ENCODE measurements around the gene HAP1.
"Not testable (repeated sequence)": the region's sequence is repeated elsewhere in the genome, so short reads cannot be mapped to it uniquely, and the experiment has no call there.

HAP1 gene

DNA sequence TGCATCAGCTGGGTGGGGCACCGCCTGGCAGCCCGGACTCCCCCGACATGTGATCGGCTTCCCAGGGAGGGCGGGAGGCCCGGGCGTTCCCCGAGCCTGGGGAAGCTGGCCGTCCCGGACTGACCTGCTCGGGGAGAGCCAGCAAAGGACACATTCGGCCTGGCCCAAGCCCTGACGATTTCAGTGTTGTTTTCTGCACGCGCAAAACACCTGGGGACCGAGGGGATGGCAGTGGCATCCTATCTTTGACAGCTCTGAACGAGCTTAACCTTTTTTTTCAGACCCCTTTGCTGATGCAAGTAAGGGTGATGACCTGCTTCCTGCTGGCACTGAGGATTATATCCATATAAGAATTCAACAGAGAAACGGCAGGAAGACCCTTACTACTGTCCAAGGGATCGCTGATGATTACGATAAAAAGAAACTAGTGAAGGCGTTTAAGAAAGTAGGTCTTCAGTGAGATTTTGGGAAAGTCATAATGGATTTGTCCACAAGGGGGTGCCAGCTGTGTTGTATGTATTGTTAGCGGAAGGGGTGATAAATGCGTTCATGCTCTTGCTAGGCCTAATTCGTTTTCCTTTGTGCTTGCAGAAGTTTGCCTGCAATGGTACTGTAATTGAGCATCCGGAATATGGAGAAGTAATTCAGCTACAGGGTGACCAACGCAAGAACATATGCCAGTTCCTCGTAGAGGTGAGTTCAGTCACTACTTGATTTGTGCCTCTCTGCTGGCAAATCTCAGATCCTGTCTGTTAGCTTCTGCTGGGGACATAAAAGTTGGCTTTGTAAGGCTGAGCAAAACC, 44.7 kb downstream of the HAP1 start:
- DNase-seq, result peak; percentile 18 to 76 (median 38)

DNA sequence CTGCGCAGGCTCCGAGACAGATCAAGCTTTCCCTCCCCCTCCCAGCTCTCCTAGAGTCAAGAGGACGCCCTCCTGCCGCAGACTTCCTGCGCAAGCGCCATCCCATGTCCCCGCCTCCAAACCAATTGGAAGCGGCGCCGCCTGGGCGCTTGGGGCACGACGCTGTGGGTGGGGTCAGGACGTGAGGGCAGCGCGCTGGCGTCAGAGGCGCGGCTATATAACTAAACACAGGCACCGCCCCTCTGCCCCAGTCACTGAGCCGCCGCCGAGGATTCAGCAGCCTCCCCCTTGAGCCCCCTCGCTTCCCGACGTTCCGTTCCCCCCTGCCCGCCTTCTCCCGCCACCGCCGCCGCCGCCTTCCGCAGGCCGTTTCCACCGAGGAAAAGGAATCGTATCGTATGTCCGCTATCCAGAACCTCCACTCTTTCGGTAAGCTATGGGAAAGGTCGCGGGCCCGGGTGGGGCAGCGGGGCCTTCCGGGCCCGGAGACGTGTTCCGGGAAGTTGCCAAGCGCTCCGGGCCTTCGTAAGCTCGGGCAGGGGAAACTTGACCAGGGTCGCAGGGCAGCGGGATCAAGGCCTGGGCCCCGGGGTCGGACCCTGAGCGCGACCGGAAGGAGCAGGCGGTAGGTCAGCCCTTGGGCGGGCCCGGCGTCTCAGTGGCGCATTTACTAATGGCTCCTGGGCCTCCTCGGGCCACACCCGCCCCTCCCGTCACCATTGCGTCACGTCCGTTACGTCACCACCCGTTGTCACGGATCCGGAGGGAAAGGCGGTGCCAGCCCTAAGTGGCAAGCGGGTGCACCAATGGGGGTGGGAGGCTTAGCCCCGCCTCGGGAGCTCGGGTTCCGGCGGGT, 45.6 kb downstream of the HAP1 start, which contains the start of gene EIF1:
Gene EIF1 (plus strand): TSS at position 245 of the 856 bp plus-strand sequence. CDS start 154 bp downstream, at position 399.
- peak; percentile 99 to 100 (median 99) for DNase-seq

DNA sequence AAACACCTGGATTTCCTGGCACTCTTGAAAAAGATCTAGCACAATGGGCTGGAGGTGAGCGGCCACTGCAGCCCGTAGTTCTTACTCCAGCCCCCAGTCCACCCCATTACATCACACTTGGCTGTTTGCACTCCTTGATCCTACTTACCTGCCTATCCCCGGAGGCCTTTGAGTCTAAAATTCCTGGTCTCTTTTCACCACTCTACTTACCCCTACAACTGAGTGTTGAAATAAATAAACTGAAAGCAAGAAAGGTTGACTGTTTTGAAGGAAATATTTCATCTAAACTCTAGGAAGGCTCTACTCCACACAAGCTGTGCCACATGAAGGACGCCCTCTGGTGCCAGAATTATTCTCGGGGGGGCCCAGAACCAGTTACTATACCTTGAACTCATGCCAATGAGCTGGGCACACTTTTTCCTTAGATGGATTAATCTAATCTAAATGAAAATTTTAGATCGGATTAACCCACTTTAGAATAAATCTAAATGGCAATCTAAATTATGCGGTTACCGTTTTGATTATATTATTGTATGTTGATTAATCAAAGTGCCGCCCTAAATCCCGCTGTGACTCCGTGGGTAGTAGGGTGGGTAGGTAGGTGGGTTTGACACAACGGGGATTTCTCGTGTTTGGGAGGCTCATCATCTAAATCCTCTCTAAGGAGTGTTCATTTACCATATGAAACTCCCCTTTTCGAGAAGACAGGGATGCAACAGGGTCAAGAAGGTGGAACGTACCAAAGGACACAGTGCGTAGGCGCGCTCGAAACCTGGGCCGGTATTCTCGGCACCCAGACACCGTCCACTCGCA, 46.4 kb downstream of the HAP1 start:
- peak; percentile 69 to 89 (median 73) for DNase-seq

DNA sequence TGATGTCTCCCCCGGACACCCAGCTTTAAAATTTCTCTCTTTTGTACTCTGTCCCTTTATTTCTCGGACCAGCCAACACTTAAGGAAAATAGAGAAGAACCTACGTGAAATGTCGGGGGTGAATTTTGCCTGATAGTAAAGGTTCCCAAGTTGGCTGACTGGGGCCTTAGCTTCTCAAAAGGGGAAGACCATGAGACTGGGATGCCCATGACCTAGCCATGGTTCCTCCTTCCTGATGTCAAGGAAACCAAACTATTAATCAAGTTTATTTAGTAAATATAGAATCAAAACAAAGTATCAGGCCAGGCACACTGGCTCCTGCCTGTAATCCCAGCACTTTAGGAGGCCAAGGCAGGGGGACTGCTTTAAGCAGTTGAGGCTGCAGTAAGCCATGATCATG, 48.2 kb downstream of the HAP1 start:
- no peak for DNase-seq

DNA sequence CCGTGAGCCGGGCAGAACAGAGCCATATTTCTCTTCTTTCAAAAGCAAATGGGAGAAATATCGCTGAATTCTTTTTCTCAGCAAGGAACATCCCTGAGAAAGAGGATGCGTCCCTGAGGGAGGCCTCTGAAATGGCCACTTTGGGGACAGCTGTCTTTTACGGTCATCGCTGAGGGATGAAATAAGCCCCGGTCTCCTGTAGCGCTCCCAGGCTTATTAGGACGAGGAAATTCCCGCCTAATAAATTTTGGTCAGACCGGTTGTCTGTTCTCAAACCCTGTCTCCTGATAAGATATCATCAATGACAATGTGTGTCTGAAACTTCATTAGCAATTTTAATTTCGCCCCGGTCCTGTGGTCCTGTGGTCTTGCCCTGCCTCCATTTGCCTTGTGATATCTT, 48.7 kb downstream of the HAP1 start:
- not testable (repeated sequence) for DNase-seq

DNA sequence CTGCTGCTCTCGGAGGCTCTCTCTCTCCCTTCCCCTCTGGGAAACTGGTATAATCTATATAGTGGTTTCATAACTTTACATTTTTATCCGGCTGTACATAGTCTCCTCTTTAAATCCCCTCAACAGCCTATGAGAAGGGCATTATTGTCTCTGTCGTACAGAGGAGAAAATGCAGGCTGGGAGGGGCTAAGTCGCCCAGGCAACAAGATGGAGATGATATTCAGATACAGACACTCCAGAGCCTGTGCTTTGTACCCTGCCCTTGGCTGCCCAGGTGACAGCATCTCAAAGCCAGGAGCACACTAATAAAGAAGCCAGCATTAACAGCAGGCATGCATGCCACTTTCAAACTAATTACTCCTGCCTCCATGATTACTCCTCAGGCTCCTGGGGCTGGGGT, 50.4 kb downstream of the HAP1 start:
- DNase-seq, result peak in 2 of 3 experiments; percentile 41 to 74

DNA sequence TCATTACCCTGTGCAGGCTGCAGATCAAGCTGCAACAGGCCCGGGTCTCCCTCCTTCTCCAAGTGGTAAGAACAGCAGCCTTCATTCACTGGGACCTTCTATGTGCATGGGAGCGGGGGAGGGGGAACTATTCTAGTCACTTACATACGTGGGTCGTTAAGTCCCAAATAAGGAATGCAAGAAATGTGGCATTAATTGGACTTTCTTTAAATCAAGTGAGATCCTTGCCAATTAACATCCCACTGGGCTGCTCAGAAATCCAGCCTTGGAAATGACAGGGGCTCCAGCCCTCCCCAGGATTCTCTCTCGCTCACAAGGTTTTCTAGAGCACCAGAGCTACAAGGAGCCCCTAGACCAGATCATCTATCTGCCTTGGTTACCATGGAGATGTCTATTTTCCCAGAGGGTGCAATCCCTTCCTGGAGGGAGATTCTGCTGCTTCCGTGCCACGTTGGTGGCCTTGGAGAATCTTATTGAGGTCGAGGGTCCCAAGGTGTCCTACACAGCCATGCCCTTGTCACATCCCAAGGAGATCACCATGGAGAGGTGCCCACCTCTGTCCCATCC, 50.9 kb downstream of the HAP1 start:
- peak in 1 of 3 experiments; percentile 59 for DNase-seq

DNA sequence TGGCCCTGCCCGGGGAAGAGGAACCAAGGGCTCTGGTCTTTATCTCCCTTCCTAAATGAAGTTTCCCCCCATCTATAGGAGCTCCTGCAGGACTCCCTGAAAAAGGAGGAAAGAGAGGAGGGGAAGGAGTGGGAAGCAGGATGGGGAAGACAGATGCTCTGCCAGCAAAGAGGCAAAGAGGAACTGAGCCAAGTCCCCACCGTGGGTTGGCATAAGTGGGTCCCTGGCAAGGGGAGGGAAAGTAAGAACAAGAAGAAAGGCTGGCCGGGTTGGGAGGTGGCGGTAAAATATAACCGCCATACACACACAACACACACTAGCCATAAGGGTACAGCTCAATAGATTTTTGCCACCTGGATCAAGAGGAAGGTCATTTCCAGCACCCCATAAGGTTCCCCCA, 51.8 kb downstream of the HAP1 start:
- no peak for DNase-seq

DNA sequence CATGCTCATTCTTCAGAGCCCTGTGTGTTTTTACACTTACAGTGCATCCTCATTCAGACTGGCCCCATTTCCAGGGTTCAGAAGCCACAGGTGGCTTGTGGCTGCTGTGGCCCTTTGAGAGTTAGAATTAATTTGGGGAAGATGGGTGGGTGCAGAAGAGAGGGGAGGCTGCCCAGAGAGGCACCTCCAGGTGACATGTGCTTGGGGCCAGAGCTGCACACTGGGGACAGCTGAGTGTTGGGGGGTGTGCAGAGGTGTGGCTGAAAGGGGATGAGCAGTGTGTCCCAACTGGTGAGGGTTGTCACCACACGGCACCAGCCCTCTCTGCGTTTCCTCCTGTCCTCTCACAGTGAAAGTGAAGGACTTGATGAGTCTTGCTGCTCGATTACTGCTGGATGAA, 52.7 kb downstream of the HAP1 start:
- DNase-seq, result no peak

DNA sequence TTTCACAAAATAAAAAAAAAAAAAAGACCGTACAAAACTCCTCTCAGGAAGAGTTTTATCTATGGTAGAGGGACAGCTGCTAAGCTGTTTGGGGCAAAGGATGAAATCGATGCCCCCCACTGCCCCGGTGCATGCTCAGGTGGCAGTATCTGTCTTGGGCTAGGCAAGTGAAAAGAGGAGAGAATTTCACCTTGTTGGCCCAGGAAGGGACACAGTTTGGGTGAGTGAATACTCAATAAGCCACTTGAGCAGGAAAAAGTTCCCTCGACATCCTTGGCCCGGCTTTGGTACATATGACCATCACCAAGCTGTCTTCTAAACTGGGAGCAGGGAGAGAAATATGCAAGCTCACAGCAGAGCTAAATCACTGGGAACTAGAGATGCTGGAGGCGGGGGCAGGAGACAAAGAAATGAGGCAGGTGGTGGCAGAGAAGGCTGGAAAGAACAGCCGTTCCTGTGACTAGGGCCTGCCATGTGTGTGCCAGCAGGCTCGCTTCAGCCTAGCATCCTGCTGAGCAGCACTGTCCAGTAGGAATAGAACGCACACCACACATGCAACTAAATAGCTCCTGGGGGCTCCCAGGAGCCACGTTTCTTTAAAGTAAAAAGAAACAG, 53.9 kb downstream of the HAP1 start:
- peak in 2 of 3 experiments; percentile 57 to 84 for DNase-seq

DNA sequence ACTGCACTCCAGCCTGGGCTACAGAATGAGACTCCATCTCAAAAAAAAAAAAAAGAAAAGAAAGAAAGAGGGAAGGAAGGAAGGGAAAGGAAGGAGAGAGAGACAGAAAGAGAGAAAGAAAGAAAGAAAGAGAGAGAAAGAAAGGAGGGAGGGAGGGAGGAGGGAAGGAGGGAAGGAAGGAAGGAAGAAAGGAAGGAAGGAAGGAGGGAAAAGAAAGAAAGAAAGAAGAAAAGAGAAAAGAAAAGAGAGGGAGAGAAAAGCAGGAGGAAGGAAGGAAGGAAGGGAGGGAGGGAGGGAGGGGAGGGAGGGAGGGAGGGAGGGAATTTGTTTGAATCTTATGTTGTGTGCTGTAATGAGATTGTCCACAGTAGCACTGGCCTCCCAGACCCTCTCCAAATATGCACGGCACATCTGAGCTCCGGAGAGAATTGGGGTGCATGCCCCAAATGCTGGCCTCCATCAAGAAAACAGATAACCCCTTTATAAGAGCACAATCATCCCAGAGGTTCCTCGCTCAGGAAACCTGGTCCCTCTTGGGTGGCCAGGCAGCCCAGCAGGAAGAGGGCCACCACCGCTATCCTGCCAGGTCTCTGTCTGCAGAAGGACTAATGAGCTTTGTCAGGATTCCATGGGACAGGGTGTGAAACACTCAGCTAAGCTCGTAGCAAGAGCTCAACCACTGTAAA, 54.6 kb downstream of the HAP1 start:
- DNase-seq, result peak in 1 of 3 experiments; percentile 52

DNA sequence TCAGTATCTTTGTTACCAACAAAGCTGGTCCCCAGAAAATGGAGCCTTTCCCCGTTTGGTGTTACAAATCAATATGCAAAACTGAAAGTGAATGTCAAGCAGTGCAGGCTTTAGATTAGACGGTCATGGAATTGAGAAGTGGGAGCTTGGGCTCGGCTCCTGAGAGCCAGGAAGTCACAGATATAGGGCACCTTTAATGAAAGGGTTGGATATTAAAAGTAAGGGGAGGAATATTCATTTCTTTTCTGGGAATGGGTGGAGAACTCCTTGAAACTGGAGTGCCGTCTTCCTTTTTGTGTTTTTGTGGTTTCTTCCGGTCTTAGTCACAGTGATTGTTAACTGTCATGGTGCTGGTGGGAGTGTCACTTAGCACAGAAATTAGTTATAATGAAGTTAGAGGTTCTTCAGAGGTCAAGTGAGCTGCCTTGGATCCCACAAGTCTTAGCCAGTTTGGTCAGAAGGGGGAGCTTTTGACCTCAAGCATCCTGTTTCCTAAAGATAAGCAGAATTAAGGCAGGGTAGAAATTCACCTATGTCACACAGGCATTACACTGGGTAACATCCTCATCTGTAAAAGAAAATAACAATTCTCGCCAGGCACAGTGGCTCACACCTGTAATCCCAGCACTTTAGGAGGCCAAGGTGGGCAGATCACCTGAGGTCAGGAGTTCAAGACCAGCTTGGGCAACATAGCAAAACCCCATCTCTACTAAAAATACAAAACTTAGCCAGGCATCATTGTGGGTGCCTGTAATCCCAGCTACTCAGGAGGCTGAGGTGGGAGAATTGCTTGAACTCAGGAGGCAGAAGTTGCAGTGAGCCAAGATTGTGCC, 55.3 kb downstream of the HAP1 start:
- no peak for DNase-seq

DNA sequence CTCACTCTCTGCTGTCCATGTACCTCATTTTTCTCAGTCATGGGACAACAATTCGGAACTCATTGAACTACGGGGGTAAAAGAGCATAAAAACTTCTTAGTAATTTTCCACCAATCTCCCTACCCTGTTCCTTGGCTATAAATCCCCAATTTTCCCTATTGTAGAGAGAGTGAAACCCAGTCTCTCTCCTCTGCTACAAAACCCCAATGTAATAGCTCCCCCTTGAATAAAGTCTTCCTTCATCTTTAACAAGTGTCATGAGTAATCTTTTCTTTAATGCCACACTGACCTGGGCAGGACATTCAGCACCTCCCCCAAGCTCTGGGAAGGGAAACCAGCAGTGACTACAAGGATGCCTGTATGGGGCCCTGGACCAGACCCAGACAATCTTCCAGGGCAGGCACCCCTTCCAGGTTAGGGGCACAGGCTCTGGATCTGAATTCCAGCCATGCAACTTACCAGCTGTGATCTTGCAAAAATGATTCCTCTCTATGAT, 56.0 kb downstream of the HAP1 start:
- no peak for DNase-seq

DNA sequence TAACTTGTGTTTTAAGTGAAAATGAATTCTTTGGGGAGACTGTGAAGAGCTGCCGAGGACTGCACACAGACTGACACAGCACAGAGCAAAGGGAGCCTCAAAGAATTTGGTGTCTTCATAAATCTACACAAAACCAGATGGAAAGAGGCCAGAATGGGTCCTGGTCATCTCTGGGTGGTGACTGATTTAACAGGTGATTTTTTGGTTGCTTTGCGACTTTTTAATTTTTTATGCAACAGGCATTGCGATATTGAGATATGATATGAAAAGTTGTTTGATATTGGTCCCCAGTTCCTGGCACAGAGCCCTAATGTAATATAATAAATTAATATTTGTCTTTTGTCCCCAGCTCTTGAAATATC, 58.4 kb downstream of the HAP1 start:
- no peak for DNase-seq

DNA sequence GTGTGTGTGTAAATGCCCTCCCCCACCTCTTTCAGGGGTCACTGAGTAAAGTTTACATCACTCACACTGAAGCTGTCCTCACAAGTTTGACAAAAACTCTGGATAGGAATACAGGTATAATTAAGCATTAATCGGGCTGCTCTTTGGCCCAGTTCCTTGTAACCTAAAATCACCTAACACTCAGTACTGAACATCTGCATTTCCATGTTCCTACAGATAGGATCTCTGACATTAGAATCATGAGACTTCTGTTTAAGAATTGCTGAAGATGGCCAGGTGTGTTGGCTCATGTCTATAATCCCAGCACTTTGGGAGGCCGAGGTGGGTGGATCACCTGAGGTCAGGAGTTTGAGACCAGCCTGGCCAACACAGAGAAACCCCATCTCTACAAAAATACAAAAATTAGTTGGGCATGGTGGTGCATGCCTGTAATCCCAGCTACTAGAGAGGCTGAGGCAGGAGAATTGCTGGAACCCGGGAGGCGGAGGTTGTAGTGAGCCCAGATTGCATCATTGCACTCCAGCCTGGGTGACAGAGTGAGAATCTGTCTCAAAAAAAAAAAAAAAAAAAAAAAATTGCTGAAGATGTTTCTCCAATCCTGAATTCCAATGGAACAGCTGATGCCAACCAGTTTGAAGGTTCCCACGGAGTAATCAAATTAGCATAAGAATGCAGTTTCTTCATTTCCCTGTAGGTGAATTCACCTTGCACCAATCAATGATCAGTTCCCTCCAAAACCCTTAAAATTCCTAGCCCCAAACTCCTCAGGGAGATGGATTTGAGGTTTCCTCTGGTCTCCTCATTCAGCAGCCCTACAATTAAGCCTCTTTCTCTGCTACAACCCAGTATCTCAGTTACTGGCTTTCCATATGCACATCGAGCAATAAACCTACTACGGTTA, 59.0 kb downstream of the HAP1 start:
- DNase-seq, result not testable (repeated sequence)

Measured in NCI-H1417 (cell line).